GM21529 (cell line): ENCODE measurements around the gene CYP27C1.
"Not testable (repeated sequence)": the region's sequence is repeated elsewhere in the genome, so short reads cannot be mapped to it uniquely, and the experiment has no call there.

Source experiments
- ATAC-seq: cut with Tn5 transposase; IDR thresholded peaks from one replicate; pipeline ENCODE4 v1.9.1; 2021; ENCODE audit not compliant: unreplicated experiment

The CYP27C1 gene

DNA sequence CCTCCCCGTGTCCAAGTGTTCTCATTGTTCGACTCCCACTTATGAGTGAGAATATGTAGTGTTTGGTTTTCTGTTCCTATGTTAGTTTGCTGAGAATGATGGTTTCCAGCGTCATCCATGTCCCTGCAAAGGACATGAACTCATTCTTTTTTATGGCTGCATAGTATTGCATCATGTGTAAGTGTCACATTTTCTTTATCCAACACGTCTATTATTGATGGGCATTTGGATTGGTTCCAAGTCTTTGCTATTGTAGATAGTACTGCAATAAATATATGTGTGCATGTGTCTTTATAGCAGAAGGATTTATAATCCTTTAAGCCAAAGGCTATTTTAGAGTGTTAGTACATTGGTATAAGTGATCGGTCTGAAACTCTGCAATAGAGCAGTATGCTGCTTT is 4.0 kb upstream of the CYP27C1 start:
- ATAC-seq: not testable (repeated sequence)

DNA sequence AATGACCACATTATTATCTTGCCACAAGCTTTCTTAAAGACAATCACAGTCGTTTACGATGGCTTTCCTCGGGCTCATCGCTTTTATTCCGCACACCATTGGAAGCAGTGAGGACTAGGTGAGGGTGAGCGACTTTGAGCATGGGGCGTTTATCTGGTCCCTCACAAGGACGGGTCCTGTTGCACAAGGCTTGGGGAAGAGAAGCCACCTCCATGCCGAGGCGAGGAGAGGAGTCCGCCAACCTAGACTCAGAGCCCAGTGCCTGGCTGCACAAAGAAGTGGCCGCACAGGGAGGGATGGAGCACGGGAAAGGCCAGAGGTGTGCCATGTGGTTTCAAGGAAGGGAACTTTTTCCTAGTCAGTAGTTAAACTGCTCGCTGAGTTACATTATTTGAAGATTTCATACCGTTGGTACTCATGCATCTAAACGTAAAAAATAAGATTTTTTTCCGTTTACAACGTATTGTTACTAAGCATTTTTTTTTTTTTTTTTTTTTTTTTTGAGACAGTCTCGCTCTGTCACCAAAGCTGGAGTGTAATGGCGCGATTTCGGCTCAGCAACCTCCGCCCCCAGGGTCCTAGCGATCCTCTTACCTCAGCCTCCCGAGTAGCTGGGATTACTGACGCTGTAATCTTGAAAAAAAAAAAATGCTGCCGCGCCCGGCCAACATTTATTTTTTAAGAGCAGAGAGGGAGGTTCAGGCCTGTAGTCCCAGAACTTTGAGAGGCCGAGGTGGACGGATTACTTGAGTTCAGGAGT is 849 bp upstream of the CYP27C1 start:
- ATAC-seq: no peak

DNA sequence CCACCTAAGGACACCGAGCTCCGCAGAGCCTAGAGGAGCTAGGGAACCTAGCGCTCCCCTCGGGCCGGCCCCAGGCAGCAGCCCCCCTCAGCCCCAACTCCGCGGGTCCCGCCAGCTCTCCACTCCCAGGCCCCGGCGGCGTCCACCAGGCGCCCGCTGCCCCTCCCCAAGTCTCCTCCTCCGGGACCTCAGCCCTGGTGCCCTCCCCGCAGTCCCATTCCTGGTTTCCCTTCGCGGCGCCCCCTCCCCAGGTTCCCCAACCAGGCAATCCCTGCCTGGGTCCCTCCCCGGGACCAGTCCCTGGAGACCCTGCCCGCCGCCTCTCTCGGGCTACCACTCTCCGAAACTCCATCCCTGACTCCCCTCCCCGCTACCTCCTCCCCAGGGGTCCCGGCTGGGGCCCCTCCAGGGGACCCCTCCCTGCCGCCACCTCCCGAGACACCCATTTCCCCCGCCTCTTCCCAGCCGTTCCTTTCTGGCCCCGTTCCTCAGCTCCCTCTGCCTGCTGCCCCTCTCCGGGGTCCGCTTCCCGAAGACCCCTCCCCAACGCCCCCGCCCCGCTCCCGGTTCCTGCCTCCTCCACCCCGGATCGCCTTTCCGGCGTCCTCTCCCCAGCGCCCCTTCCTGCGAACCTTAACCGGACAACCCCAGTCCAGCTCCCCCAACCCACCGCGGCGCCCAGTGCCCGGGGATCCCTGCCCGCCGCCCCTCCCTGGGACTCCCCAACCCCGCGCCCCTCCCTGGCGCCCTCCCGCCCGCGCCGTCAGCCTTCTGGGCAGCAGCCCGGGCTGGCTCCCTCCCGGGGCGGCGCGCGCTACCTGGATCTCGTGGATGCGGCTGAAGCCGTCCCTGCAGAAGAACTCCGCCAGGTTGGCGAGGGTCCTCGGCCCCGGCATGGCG is 678 bp downstream of the CYP27C1 start:
- ATAC-seq: no peak

DNA sequence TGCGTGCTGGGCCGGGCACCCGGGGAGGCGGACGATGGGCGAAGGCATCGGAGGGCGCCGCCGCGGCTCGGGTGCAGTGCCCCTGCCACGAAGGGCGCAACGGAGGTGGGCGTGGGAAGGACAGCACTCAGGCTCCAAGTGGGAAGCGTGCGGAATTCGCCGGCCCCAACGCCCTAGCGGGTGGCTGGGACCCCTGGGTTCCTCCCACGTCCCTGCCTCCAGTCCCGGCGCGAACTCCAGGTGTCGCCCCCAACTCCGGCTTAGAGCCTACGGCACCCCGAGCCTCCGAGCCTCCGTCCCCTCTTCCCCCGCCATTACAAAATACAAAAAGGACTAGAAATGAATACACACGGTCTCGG is 1.3 kb downstream of the CYP27C1 start:
- no peak for ATAC-seq

DNA sequence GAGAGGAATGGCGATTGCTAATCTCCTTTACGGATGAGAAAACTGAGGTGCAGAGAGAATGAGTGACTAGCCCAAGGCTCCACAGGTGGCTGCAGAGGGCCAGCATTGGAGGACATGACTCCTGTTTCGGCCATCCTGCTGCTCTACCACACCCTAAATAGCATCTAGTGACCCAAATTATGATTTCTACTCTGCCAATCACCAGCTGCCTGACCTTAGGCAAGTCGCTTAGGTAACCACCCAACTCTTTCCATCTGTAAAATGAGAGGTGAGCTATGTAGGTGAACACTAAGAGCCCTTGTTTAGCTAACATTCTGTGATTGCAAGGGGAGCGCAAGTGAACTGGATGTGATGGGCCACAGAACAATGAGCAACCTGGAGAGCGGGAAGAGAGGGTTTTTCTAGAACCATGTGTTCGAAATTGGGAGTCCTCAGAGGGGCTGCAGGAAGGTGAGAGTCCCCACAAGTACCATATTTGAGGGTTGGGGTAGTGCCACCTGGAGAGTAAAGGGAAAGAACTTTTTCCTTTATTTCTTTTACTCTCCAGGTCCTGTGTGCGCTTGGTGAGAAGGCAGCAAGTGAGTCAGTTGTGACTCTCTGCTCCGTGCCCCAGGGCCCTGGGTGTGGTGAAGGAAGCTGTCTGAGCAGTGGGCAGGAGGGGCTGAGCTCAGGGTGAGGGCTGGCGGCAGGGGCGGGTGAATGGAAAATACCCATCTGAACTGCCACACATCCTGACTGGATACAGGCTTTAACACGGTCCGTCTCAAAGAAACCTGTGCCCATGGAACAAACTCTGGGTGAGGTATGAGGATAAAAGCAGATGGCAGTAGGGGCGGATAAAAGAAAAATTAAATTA is 2.4 kb downstream of the CYP27C1 start:
- ATAC-seq: no peak

DNA sequence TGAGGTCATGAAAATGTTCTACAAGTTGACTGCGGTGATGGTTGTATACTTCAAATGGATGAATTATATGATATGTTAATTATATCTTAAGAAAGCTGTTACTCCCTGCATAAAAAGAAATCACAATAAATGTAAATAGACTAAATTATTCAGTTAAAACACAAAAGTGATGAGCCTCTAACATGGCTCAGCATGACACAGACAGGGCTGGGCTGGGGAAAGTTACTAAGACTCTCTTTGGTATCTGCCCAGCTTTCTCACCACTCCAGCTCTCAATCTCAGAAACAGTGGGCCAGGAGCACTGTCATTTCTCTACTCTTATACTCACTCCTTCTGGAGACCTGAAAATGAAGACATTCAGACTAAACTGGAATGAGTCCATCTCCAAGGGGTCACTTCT is 3.5 kb downstream of the CYP27C1 start:
- ATAC-seq: no peak

DNA sequence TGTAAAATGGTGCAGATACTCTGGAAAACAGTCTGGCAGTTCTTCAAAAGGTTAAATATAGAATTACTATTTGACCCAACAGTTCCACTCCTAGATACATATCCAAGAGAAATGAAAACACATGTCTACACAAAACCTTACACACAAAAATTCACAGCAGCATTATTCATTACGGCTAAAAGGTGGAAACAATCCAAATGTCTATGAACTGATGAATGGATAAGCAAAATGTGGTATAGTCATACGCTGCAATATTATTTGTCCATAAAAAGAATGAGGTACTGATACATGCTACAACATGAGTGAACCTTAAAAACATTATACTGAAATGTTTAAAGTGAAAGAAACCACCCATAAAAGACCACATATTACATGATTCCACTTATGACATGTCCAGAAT is 4.0 kb downstream of the CYP27C1 start:
- no peak for ATAC-seq

DNA sequence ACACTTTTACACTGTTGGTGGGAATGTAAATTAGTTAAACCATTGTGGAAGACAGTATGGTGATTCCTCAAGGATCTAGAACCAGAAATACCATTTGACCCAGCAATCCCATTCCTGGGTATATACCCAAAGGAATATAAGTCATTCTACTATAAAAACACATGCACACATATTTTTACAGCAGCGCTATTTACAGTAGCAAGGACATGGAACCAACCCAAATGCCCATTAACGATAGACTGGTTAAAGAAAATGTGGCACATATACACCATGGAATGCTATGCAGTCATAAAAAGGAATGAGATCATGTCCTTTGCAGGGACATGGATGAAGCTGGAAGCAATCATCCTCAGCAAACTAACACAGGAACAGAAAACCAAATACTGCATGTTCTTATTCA is 5.9 kb downstream of the CYP27C1 start:
- ATAC-seq: not testable (repeated sequence)

DNA sequence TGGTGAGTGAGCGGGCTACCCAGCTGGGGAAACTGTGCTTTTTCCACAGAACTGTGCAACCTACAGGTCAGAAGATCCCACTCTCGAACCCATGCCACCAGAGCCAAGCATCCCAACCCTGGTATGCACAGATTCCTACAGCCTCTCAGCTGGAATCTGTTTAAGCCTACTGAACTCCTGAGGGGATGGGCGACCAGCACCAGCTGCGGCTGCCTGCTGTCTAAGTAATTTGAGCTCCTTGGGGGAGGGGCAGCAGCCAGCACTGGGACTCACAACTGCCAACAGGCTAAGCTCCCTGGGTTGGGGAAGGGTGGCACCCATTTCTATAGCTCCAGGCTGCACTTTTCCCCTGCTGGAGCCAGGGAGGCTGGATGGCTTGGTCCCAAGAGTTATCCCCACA is 11.8 kb downstream of the CYP27C1 start:
- ATAC-seq: no peak

DNA sequence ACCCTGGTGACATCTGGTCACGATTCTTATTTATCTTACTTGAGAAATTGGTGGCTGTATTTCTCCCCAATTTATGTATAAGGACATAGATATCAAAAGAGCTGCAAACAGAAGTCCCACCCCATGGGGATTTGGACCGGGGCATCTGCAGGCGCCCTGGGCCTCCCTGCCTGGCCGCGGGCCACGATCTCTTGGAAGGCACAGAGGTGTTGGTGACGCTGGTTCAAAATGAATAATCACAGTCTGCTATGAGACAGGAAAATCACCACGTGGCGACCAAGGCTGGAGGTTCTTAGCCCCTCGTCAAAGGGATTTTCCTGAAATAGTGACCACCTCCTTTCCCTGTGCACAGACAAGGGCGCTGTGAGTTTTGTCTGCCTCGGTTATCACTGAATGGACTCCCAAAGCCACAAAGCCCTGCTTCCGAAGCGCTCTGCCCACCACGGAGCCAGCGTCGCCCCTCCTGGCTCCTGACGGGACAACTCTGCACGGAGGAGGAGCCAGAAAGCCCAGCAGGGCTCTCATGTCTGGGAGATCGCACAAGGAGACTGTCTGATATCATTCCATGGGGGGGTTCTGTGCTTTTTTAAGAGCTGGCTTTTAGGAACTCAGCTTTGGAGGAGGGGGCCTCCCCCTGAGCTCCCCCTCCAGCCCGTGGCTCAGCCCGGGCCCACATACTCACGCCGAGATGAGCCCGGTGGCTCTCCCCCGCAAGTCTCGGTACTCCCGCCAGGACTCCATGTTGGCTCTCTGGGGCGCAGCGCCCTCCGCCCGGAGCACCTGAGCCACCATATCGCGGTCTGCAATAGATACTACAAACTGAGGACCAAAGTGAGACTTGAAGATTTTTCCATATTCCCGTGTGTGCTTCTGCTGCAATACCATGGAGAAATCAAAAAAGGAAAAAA is 14.6 kb downstream of the CYP27C1 start:
- no peak for ATAC-seq

DNA sequence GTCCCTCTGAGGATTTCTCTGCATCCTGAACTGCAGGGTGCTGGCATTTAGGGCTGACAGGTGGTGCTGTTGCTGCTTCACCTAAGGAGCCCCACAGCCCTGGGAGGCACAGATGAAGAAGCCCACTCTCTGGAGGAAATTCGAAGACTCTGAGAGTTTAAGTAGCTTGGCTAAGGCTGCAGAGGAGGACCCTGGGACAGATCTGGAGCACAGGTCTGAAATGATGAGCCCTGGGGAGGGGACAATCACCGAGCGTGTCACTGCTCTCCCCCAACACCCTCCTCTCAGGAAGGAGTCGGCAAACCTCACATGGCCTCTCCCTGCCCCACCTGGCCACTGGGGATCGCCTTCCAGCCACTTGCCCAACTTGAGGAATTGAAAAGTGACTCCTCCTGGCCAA is 18.6 kb downstream of the CYP27C1 start:
- no peak for ATAC-seq

DNA sequence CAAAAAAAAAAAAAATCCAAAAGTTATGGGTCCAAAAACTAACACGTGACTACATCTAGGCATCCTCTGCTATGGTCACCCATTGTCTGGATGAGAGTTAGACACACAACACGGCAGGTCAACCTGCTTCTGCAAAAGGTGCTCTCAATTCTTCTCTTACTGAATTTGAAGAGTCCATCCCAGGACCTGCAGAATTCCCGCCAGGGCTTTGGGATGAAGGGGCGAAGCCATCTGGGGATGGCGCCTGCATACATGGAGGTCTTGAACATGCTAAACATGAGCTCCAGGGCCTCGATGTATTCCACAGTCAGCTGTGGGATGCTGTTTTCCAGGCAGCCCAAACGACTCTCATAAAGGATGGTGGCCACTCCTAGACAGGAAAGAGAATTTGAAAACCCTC is 19.1 kb downstream of the CYP27C1 start:
- no peak for ATAC-seq

DNA sequence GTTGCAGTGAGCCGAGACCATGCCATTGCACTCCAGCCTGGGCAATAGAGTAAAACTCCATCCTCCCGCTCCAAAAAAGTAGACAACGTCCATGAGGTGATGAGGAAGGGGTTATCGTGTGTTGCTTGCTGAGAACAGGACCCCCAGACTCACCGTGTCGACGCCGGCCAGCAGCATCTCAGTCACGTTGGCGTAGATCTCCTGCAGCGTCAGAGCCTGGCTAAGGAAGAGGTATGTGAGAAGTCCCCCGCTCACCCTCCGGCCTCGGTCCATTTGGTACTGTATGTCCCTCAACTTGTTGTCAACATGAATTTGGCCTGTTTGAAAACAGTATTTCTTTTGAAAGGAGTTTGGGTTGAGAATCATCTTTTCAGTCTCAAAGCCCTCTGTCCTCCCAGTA is 20.9 kb downstream of the CYP27C1 start:
- no peak for ATAC-seq

DNA sequence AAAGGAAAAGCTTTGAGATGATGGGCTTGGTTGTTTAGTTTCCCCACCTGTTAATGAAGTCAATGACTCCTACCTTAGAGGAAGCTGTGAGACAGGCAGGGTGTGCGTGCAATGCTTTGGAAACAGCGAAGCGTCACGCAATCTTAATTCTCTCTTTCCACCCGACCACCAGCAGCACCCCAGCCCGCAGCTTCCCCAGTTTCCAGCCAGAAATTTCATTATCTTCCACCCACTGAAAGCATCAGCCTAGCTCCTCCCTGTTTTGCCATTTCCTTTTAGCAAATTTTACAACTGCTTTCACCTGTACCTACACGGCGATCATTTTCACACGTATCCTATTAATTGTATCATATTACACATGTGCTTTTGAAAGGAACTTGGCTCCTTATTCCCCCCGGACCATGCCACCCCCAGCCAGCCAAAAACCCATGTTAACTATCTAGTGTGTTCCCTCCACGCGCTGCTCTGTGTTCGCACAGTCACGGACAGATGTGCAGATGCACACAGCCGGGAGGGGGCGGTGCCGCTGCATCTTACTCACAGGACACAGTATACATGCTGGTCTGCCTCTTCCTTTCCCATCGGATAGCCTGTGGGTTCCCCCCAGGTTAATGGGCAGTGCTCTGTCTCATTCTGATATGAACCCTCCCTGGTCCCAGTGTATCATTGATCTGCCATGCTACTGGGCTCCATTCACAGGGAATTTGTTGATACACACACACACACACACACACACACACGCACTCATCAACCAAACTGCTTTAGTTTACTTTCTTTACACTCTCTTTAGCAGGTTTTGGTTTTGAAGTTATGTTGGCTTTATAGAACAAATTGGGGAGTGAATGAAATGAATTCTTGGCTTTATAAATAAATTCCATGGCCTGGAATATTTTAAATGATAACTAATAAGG is 22.4 kb downstream of the CYP27C1 start:
- peak; percentile 89 for ATAC-seq

DNA sequence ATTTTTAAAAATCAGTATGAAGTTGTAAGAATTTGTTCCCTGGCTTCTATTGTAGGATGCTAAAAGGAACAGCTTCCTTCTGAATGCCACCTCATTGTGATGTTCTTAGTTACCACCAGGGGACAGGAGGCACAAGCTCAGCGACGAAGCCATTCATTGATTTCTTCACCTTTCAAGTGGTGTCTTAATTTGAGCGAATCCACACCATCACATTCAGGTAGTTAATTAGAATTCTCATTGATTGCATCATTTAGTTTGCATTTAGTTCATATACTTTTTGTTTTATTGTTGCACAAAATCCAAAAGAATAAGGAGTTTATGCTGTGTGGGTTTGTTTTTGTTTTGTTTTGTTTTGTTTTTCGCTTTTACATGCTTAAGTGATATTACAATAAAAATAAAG is 23.1 kb downstream of the CYP27C1 start:
- peak; percentile 44 for ATAC-seq

DNA sequence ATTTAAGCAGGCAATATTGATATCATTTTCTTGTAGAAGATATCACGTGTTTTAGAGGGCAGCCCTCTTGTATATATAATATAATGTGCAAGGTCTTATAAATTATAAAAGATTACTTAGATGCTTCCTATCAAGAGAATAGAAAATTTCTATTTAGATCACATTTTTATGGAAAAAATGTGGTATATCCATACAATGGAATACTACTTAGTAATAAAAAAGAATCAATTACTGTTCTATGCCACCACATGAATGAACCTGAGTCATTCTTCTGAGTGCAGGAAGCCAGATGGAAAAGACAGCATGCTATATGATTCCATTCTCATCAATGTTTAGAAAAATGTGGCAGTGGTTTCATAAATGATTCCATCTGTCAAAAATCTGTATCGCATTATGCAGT is 23.6 kb downstream of the CYP27C1 start:
- ATAC-seq: no peak

DNA sequence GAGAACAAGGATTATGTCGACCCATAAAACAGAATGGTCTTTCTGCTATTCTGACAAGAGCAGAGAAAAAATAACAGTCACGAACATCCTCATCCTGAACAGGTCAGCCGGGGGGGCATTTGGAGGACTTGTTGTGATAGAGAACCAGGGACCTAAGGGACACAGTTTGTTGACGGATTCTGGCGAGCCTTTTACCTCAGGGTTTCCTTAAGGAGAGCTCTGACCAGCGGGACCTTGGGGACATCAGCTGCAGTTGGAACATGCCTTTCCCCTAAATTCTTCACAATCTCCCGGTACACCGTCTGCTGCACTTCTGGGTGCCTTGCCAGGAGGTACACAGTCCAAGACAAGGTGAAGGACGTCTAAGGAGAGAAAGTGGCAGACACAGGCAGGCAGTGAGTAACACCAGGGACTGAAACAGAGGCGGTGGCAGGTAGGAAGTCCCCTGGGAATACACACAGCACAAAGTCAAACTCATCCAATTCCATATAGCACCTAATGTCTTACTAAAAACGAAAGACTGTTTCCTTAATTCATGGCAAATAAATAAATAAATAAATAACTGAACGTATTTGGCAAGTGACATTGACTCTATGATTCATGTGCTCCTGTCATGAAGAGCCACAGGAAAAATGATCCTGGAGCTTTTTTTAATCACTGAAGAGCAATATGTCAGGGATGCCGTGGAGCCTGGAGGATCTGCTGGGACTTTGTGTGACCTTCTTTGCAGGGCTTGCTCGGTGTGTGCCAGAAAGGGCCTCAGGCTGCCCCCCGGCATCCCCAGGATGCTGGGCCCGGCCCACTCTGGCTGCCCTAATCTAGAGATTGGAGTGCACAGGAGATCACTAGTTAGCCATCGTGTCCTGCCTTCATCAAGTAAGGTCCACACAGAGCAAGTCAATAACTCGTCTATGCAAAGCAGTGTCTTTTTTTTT is 24.7 kb downstream of the CYP27C1 start:
- ATAC-seq: no peak

DNA sequence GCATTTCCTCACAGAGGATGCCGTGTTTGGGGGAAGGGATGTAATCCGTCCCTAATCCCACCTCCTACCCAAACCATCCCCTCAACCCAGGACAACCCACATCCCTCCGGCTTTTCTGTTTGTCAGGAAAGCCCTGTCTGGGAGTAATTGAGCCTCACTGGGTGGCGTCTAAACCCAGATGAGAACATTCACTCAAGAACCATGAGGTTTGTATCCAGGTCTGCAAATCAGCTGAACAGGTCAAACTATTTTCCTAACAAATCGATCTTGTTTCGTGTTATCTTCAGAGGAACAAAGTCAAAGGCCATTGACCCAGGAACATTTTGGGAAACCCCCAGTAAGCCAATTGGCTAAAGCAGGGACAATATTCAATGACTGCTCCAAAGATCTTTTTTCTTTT is 25.7 kb downstream of the CYP27C1 start:
- ATAC-seq: no peak

DNA sequence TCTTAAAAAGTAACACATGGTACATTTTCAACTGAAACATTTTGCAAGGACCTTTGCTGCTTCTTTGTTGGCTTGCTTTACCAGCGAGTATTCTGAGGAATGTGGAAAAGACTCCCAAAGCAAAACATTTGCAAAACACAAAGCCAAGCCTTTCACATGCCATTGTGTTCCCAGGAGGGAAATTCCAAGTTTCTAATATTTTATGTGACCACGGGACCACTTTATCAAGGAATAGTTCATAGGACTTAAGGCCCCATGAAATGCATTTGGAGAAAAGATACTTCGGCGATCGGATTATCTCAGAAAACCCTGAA is 26.2 kb downstream of the CYP27C1 start:
- ATAC-seq: no peak
